22Rv1 (cell line): Measurements from ENCODE around the gene DUSP16.

Experiments used
- H3K27ac ChIP-seq: fragments of 450-650 bp; 2 replicates; pipeline ENCODE4 v1.5.1; 2017
- ZFX ChIP-seq: fragments of 450-650 bp; IDR thresholded peaks from 2 replicates; pipeline ENCODE4 v1.6.1; 2017; ENCODE audit warnings: antibody characterized with exemption, borderline replicate concordance
- TF ChIP-seq, protein P1 (sequence below): fragments of 450-650 bp; IDR thresholded peaks from 2 replicates; pipeline ENCODE4 v1.5.1; 2017; ENCODE audit warnings: mild to moderate bottlenecking

The DUSP16 gene

DNA sequence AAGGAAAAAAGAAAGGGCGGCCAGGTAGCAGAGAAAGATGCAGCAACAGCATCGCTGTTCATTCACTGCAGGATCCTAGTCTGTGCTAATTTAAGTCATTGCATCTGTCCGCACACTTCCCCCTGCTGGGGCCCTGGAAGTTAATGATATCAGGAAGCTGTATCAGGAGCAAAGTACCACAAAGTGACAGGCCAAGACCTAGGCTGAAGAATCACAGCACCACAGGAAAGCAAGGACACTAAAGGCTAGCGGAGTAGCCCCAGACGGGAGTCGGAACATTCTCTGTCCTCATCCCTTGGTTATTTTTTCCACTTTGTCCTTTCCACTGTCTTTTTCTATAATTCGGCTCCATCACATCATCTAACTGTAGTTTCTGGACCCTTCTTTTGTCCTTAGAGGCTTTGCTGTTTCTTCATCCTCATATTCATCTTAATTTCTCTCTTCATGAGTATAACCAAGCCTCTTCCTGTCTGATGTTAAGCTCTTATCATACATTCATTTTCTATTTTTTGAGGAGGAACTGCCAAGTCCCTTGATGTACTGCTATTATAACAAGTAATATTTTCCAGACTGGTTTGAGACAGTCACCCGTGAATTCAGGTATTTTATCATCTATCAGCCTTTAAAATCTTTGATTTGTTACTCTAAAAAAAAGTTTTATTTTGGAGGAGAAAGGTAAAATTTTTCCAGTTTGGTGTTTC lies 28.3 kb downstream of the DUSP16 start:
- no peak for TF ChIP-seq ZFX
- TF ChIP-seq, protein P1, sequence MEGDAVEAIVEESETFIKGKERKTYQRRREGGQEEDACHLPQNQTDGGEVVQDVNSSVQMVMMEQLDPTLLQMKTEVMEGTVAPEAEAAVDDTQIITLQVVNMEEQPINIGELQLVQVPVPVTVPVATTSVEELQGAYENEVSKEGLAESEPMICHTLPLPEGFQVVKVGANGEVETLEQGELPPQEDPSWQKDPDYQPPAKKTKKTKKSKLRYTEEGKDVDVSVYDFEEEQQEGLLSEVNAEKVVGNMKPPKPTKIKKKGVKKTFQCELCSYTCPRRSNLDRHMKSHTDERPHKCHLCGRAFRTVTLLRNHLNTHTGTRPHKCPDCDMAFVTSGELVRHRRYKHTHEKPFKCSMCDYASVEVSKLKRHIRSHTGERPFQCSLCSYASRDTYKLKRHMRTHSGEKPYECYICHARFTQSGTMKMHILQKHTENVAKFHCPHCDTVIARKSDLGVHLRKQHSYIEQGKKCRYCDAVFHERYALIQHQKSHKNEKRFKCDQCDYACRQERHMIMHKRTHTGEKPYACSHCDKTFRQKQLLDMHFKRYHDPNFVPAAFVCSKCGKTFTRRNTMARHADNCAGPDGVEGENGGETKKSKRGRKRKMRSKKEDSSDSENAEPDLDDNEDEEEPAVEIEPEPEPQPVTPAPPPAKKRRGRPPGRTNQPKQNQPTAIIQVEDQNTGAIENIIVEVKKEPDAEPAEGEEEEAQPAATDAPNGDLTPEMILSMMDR: no peak
- peak overlapping the region; percentile 58 for H3K27ac ChIP-seq

DNA sequence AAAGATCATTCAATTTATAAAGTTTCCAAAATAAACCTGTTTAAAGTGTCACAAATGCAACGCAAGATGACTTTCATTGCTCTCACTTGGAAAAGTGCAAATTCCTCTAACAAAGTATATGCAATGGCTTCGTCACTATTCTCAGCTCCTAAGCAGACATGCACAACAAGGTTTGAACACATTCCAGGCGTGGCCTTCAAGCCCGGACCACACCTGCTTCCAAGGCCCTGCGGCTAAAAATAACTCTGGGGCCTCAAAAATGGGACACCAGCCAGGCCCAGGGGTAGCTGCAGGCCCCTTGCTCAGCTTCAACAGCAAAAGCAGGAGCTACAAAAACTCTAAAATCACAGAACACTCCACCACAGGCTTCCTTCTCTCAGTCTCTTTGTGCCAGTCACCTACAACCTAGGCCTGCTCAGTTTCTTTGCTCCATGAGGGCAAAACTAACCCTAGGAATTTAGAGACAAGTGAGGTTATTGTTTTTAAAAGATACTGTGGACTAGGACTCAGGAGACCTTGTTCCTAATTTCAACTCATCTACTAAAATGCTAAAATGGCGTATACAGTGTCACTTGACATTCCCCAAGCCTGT lies 29.3 kb downstream of the DUSP16 start:
- H3K27ac ChIP-seq: peak overlapping the region; percentile 58
- TF ChIP-seq, protein P1: no peak
- no peak for TF ChIP-seq ZFX

DNA sequence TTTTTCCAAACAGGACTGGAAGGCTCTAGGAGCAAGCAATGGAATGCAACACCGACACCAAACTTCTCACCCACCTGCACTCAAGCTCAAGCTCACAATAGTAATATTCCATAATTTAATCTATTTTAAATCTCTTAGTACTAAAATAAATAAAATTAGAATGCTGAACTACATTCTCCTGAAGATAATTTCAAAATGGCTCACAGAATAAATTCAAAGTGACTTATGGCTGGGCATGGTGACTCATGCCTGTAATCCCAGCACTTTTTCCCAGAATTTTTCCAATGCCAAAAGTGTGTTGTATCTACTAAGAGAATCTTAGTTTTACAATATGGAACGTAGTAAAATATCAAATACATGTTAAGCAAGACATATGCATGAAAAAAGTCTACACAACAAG lies 31.5 kb downstream of the DUSP16 start:
- TF ChIP-seq ZFX: no peak
- TF ChIP-seq, protein P1: no peak
- peak overlapping the region; percentile 14; the same call in 1 of the 2 replicates for H3K27ac ChIP-seq

DNA sequence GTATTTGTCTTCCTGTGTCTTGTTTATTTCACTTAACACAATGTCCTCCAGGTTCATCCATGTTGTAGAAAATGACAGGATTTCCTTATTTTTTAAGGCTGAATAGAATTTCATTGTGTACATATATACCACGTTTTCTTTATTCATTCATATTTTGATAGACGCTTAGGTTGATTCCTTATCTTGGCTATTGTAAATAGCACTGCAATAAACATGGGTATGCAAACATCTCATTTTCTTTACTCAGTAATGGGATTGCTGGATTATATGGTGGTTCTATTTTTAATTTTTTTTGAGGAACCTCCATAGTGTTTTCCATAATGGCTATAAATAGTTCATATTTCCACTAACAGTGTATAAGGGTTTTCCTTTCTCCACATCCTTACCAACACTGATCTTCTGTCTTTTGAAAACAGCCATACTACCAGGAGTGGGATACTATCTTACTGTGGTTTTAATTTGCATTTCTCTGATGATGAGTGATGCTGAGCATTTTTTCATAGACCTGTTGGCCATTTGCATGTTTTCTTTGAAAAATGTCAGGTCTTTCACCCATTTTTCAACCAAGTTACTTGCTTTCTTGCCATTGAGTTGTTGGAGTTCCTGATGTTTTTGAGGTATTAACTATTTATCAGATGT lies 32.8 kb downstream of the DUSP16 start:
- no peak for TF ChIP-seq ZFX
- TF ChIP-seq, protein P1: no peak
- peak overlapping the region; percentile 14 for H3K27ac ChIP-seq

DNA sequence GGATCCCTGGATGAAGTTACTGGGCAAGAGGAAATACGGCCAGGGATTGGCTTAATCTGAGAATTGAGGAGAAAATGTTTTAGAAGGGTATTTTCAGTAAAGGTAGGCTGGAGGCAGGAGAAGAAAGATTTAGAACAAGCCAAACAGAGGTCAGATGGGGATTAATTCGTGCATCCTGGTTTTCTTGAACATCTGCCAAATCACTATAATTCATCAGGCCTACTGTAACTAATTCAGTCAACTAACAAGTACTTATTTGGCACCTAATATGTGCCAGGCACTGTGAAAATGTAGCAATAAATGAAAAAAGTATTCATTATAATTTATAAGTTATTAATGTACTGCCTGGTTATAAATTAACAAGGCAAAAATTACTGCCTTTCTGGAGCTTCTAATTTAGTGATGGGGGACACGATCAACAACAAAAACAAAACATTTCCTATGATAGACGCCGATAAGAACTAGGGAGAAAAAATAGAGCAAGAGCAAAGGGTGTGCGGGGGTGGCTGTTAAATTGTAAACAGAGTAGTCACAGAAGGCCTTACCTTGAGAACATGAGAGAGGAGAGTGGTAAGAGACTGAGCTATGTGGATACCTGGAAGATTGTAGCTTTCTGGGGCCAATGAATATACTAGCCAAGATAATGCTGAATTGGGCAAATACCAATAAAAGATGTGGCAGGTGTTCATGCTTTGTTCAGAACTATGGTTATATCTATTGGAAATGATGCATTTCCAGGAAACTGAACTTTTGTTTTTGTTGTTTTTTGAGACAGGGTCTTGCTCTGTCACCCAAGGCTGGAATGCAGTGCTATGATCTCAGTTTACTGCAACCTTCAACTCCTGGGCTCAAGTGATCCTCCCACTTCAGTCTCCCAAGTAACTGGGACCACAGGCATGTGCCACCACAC lies 34.0 kb downstream of the DUSP16 start:
- TF ChIP-seq, protein P1: no peak
- peak overlapping the region; percentile 14 for H3K27ac ChIP-seq

DNA sequence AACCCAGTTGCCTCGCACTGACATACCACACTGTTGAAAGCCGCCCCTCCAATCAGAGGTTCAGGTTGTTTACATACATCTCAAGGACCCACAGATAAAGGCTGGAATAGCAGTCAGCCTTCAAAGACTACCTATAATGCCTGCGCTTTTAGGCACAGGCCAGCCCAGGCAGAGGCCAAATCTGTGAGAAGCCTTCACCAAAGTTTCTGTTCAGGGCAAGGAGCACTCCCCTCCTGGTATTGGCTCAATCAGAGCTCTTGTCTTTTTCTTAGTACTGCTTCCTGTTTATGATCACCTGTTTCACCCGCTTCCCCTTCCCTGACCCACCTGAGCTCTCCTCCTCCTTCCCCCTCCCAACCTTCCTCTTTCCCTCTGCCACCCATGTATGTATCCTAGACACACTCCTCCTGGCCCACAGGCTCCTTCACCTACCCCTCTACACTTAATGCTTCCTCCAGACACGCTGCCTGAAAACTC lies 34.8 kb downstream of the DUSP16 start:
- peak overlapping the region; percentile 14 for H3K27ac ChIP-seq
- TF ChIP-seq ZFX: no peak
- TF ChIP-seq, protein P1: no peak
